DOHH2 (cell line): ENCODE measurements around the gene BAIAP2.

Experiments used
- H3F3A ChIP-seq: fragments of 200-600 bp; sonication (generic), shearing (Covaris generic); 2 replicates; pipeline ENCODE4 v1.6.0; 2016; ENCODE audit warnings: antibody characterized with exemption, mild to moderate bottlenecking; ENCODE audit not compliant: control insufficient read depth, insufficient read depth
- H3K27ac ChIP-seq: fragments of 200-600 bp; sonication (generic); 2 replicates; pipeline ENCODE4 v1.5.1; 2014; ENCODE audit warnings: low read depth, mild to moderate bottlenecking, low read length, moderate library complexity
- H3K27me3 ChIP-seq: fragments of 200-600 bp; sonication (generic); 2 replicates; pipeline ENCODE4 v1.6.1; 2014; ENCODE audit warnings: mild to moderate bottlenecking, low read length, mixed read lengths; ENCODE audit not compliant: control insufficient read depth
- H3K36me3 ChIP-seq: fragments of 200-600 bp; sonication (generic); 2 replicates; pipeline ENCODE4 v1.6.1; 2014; ENCODE audit warnings: mild to moderate bottlenecking, low read length, moderate library complexity, mixed read lengths; ENCODE audit not compliant: control insufficient read depth
- H3K4me1 ChIP-seq: fragments of 200-600 bp; sonication (generic); 2 replicates; pipeline ENCODE4 v1.6.1; 2014; ENCODE audit warnings: mild to moderate bottlenecking, low read length, mixed read lengths; ENCODE audit not compliant: control insufficient read depth
- H3K4me2 ChIP-seq: fragments of 200-600 bp; sonication (generic); 2 replicates; pipeline ENCODE4 v1.6.0; 2014; ENCODE audit warnings: mild to moderate bottlenecking, low read length, moderate library complexity
- H3K4me3 ChIP-seq: fragments of 200-600 bp; sonication (generic); 2 replicates; pipeline ENCODE4 v1.5.1; 2014; ENCODE audit warnings: mild to moderate bottlenecking, low read length, mixed read lengths
- H3K79me2 ChIP-seq: fragments of 200-600 bp; sonication (generic); 2 replicates; pipeline ENCODE4 v1.6.1; 2014; ENCODE audit warnings: mild to moderate bottlenecking, low read length, mixed read lengths; ENCODE audit not compliant: control insufficient read depth
- H3K9me2 ChIP-seq: fragments of 200-600 bp; sonication (generic); replicated peaks from 2 replicates; pipeline ENCODE4 v1.6.1; 2014; ENCODE audit warnings: mild to moderate bottlenecking, low read length, mixed read lengths; ENCODE audit not compliant: control insufficient read depth
- H3K9me3 ChIP-seq: fragments of 200-600 bp; sonication (generic); 2 replicates; pipeline ENCODE4 v1.6.1; 2014; ENCODE audit warnings: antibody characterized with exemption, low read length, mixed read lengths; ENCODE audit not compliant: control insufficient read depth, insufficient read depth
- H4K20me1 ChIP-seq: fragments of 200-600 bp; sonication (generic); 2 replicates; pipeline ENCODE4 v1.6.0; 2014; ENCODE audit warnings: low read depth, mild to moderate bottlenecking, antibody characterized with exemption, low read length, moderate library complexity; ENCODE audit not compliant: control insufficient read depth, insufficient read depth
- EZH2phosphoT487 ChIP-seq: fragments of 200-600 bp; sonication (generic); IDR thresholded peaks from 2 replicates; pipeline ENCODE4 v1.6.1; 2017; ENCODE audit warnings: borderline replicate concordance, mild to moderate bottlenecking, antibody characterized with exemption, low read length, moderate library complexity, mixed read lengths
- TF ChIP-seq, protein P1 (sequence below): fragments of 200-600 bp; sonication (generic); IDR thresholded peaks from one replicate; pipeline ENCODE4 v1.5.1; 2014; ENCODE audit warnings: antibody characterized with exemption, mild to moderate bottlenecking, low read depth, low read length; ENCODE audit not compliant: poor library complexity, severe bottlenecking

Gene BAIAP2

DNA sequence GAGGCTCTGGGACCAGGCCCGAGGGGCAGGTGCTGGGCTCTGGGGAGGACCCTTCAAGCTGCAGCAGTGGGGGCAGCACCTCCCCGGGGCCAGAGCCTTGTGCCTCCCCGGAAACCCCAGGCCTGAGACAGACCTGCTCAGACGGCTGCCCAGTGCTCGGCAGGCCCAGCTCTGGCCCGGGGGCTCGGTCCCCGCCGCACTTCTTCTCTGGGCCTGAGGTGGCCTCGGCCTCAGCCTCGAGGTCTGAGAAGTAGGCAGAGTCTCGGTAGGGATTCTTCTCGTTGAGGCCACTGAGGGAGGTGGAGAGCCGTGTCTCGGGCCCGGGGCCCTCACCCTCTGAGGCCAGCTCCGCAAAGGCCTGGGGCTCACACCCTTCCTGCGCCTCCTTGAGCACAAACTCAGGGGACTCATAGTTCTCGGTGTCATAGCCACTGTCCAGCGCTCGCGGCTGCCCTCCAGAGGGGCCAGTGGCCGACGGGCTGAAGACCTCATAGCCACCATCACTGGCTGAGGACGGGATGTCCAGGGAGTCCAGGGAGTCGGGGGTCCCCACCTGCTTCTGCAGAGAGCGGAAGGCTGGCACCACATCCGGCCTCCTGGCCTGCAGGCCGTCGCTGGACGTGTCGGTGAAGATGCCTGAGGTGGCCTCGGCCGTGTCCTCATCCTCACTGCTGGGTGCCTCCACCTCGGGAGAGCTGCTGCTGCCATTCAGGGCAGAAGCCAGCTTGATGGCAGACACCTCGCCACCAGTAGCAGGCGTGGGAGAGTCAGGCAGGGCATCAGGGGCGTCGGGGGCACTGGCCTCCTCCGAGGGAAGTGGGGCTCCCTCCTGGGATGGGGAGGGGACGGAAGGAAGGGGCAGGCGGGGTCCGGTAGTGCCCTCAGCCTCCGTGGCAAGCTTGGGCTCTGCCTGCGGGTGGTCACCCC, 86.0 kb downstream of the BAIAP2 start:
- H3K4me3 ChIP-seq: no peak overlapping the region
- H3K4me1 ChIP-seq: peaks cover 3% of the 10 kb centered on the region; the same call in 1 of the 2 replicates
- no peaks in the 10 kb centered on the region for H3K27me3 ChIP-seq
- H4K20me1 ChIP-seq: no peaks in the 10 kb centered on the region
- no peaks in the 10 kb centered on the region for H3K79me2 ChIP-seq
- no peaks in the 10 kb centered on the region for H3F3A ChIP-seq
- no peaks in the 10 kb centered on the region for H3K9me2 ChIP-seq
- no peaks in the 10 kb centered on the region for H3K9me3 ChIP-seq
- TF ChIP-seq EZH2phosphoT487: no peak
- TF ChIP-seq, protein P1, sequence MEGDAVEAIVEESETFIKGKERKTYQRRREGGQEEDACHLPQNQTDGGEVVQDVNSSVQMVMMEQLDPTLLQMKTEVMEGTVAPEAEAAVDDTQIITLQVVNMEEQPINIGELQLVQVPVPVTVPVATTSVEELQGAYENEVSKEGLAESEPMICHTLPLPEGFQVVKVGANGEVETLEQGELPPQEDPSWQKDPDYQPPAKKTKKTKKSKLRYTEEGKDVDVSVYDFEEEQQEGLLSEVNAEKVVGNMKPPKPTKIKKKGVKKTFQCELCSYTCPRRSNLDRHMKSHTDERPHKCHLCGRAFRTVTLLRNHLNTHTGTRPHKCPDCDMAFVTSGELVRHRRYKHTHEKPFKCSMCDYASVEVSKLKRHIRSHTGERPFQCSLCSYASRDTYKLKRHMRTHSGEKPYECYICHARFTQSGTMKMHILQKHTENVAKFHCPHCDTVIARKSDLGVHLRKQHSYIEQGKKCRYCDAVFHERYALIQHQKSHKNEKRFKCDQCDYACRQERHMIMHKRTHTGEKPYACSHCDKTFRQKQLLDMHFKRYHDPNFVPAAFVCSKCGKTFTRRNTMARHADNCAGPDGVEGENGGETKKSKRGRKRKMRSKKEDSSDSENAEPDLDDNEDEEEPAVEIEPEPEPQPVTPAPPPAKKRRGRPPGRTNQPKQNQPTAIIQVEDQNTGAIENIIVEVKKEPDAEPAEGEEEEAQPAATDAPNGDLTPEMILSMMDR: no peak
- no peaks in the 10 kb centered on the region for H3K36me3 ChIP-seq
- no peak overlapping the region for H3K4me2 ChIP-seq
- H3K27ac ChIP-seq: no peak overlapping the region

- H3K27ac ChIP-seq: no peak overlapping the region
- H3K36me3 ChIP-seq: no peaks in the 10 kb centered on the region
- H3K9me3 ChIP-seq: no peaks in the 10 kb centered on the region
- no peaks in the 10 kb centered on the region for H3K27me3 ChIP-seq
- peaks cover 3% of the 10 kb centered on the region; the same call in 1 of the 2 replicates for H3K4me1 ChIP-seq
- H3K9me2 ChIP-seq: no peaks in the 10 kb centered on the region
- H3F3A ChIP-seq: no peaks in the 10 kb centered on the region
- no peak overlapping the region for H3K4me3 ChIP-seq
- TF ChIP-seq EZH2phosphoT487: no peak
- TF ChIP-seq, protein P1: no peak
- H3K79me2 ChIP-seq: no peaks in the 10 kb centered on the region
- H4K20me1 ChIP-seq: no peaks in the 10 kb centered on the region
- no peak overlapping the region for H3K4me2 ChIP-seq
These were observed 87.1 kb downstream of the BAIAP2 start for GRCh38 chr17:81121841-81122733.

- H3K36me3 ChIP-seq: no peaks in the 10 kb centered on the region
- H3K27ac ChIP-seq: no peak overlapping the region
- H4K20me1 ChIP-seq: no peaks in the 10 kb centered on the region
- H3K79me2 ChIP-seq: no peaks in the 10 kb centered on the region
- H3K9me2 ChIP-seq: no peaks in the 10 kb centered on the region
- H3K9me3 ChIP-seq: no peaks in the 10 kb centered on the region
- H3K4me2 ChIP-seq: no peak overlapping the region
- H3K4me1 ChIP-seq: peaks cover 3% of the 10 kb centered on the region; the same call in 1 of the 2 replicates
- no peaks in the 10 kb centered on the region for H3F3A ChIP-seq
- no peak for TF ChIP-seq EZH2phosphoT487
- TF ChIP-seq, protein P1: no peak
- H3K27me3 ChIP-seq: no peaks in the 10 kb centered on the region
- H3K4me3 ChIP-seq: no peak overlapping the region
These were observed 88.4 kb downstream of the BAIAP2 start for GRCh38 chr17:81123052-81124048.
